Measurements from ENCODE around the gene WDR27.

WDR27 gene

DNA sequence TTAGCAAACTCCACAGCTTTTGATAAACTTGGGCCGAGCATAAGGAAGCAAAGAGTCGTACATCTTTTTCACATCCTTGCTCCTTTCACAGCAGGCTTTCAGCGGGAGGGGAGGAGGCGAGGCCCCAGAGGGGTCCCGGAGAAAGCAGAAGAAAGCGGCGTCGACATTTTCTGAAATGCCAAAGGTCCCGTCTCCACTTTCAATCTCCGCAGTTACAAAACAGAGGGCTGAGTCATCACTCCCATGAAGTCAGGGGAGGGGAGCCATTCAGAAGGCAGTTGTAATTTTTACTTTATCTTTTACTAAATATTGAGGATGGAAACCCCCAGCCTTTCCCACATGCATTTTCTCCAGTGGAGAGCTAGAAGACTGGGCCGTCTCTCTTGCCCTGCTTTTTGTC, 274.0 kb downstream of the WDR27 start:
- Histone ChIP-seq H3K4me3 (ENCODE audit: low read depth, low read length) (no peak overlapping the region), H3K9me3 (no peaks in the 10 kb centered on the region; the same call in 1 of the 2 replicates), H3K4me1 (no peaks in the 10 kb centered on the region), H3K36me3 (no peaks in the 10 kb centered on the region), H3K27me3 (no peaks in the 10 kb centered on the region)
- no peak for DNase-seq
- TF ChIP-seq, protein P1, sequence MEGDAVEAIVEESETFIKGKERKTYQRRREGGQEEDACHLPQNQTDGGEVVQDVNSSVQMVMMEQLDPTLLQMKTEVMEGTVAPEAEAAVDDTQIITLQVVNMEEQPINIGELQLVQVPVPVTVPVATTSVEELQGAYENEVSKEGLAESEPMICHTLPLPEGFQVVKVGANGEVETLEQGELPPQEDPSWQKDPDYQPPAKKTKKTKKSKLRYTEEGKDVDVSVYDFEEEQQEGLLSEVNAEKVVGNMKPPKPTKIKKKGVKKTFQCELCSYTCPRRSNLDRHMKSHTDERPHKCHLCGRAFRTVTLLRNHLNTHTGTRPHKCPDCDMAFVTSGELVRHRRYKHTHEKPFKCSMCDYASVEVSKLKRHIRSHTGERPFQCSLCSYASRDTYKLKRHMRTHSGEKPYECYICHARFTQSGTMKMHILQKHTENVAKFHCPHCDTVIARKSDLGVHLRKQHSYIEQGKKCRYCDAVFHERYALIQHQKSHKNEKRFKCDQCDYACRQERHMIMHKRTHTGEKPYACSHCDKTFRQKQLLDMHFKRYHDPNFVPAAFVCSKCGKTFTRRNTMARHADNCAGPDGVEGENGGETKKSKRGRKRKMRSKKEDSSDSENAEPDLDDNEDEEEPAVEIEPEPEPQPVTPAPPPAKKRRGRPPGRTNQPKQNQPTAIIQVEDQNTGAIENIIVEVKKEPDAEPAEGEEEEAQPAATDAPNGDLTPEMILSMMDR (IDR thresholded peaks at IDR 0.05; ENCODE audit: low read depth, low read length): no peak

DNA sequence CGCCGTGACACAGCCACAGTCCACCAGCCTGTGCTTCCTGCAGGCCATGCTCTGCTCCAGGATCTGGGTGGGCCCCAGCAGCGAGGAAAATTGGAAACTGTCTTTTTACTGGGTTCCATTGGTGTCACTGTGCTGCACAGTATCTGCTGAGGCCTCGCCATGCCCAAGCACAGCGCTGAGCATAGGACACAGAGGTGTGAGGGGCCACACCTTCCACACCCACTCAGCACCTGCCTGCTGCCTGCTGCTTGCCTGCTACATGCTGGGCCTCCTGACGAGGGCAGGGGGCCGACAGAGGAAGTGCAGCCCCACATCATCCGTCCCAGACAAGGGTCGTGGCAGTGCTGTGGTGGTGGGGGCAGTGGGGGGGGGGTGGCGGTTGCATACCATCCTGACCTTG, 275.2 kb downstream of the WDR27 start:
- DNase-seq: no peak
- Histone ChIP-seq H3K36me3 (no peaks in the 10 kb centered on the region), H3K27me3 (no peaks in the 10 kb centered on the region), H3K9me3 (no peaks in the 10 kb centered on the region; the same call in 1 of the 2 replicates), H3K4me1 (no peaks in the 10 kb centered on the region), H3K4me3 (ENCODE audit: low read depth, low read length) (no peak overlapping the region)
- TF ChIP-seq, protein P1 (IDR thresholded peaks at IDR 0.05; ENCODE audit: low read depth, low read length): no peak

DNA sequence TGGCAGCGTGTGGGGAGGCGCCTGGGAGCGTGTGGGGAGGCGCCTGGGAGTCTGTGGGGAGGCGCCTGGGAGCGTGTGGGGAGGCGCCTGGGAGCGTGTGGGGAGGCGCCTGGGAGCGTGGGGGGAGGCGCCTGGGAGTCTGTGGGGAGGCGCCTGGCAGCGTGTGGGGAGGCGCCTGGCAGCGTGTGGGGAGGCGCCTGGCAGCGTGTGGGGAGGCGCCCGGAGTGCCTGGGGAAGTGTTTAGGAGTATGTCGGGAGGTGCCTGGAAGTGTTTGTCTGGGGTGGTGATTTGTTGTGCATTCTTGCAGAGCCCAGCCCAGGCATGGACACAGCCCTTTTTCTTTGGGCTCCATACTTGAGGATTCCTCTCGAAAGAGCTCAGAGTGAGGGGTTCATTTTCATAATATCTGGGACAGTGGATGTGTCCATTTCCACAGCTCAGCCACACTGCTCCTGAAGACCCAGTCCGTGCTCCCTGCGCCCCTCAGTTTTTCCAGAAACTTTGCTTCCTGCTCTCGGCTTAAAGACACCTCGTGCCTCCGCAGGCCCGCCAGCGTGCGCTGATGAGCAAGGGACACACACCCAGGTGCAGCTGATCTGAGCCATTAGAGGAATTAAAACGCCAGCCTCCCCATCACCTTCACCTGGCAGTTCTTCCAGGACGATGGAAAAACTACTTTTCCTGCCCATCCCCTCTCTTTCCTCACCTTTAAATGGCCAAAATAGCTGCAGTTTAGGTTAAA, 276.0 kb downstream of the WDR27 start:
- no peak for DNase-seq
- H3K9me3 ChIP-seq: no peaks in the 10 kb centered on the region; the same call in 1 of the 2 replicates
- no peaks in the 10 kb centered on the region for H3K4me1 ChIP-seq
- H3K4me3 ChIP-seq (ENCODE audit: low read depth, low read length): no peak overlapping the region
- no peaks in the 10 kb centered on the region for H3K36me3 ChIP-seq
- TF ChIP-seq, protein P1 (IDR thresholded peaks at IDR 0.05; ENCODE audit: low read depth, low read length): no peak
- no peaks in the 10 kb centered on the region for H3K27me3 ChIP-seq

DNA sequence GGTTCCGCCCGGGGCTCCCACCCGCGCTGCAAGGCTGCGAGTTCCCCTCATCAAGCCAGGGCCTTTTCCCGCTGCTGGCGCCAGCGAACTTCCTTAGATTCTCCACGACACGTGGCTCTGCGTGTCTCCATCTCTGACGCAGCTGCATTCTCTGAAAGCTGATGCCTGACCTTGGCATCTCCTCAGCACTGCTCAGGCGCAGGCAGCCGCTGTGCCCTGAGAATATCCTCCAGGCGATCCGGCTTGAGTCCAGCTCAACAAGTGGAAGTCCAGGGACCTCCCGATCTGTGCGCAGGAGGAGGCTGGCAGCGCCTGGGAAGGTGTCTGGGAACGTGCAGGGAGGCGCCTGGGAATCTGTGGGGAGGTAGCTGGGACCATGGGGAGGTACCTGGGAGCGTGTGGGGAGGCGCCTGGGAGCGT, 277.0 kb downstream of the WDR27 start:
- H3K4me3 ChIP-seq (ENCODE audit: low read depth, low read length): no peak overlapping the region
- DNase-seq: no peak
- no peaks in the 10 kb centered on the region for H3K4me1 ChIP-seq
- no peaks in the 10 kb centered on the region for H3K27me3 ChIP-seq
- TF ChIP-seq, protein P1 (IDR thresholded peaks at IDR 0.05; ENCODE audit: low read depth, low read length): no peak
- H3K9me3 ChIP-seq: no peaks in the 10 kb centered on the region; the same call in 1 of the 2 replicates
- H3K36me3 ChIP-seq: no peaks in the 10 kb centered on the region

DNA sequence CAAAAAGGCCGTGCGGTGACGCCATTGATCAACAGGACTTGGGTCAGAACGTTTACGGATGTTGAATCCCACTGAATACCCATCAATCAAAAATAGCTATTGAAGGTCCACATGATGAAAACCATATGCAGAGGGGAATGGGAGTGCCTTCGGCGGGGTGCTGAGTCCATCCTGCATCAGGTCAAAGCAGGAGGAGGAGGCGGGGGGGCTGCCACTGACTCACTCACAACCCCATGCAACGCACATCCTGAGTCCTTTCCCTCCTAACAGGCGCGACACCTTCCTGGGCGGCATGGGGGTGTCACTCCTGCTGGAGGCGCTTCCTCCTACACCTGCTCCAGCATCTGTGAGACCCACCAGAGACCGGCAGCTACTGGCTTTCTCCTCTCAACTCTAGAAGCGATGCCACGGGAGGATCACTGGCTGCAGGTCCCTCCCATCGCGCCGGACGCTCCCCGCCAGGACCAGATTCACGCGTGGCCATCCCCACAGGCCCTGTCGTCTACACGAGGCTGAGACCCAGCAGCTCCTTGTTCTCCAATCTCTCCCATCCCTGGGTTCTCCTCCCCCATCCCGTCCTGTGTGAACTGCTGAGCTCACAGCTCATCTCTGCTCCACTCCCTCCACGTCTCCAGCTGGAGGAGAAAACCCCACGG, 277.6 kb downstream of the WDR27 start:
- TF ChIP-seq, protein P1 (IDR thresholded peaks at IDR 0.05; ENCODE audit: low read depth, low read length): no peak
- DNase-seq: no peak
- no peaks in the 10 kb centered on the region; the same call in 1 of the 2 replicates for H3K9me3 ChIP-seq
- H3K27me3 ChIP-seq: no peaks in the 10 kb centered on the region
- no peaks in the 10 kb centered on the region for H3K36me3 ChIP-seq
- no peaks in the 10 kb centered on the region for H3K4me1 ChIP-seq
- H3K4me3 ChIP-seq (ENCODE audit: low read depth, low read length): no peak overlapping the region

Data from BE2C (cell line).